Measurements from ENCODE around the gene CPTP. TPM values are rescaled to one million over a fixed set of nuclear protein-coding genes. Genes with fewer than 3 reads are reported as not detected.

CPTP gene
- total and polyA plus RNA-seq, 2 of the 13 experiments (the other 11 are each of a cell fraction or from before 2014, with no cell fraction given), result 5.5 to 9.3 TPM

- TF ChIP-seq ZBTB7A (CRISPR knock-in tag; IDR thresholded peaks at IDR 0.05) (no peak; the same call in 1 of the 2 replicates), ZSCAN9 (CRISPR knock-in tag; IDR thresholded peaks at IDR 0.05; ENCODE audit: borderline replicate concordance) (peak; percentile 19; the same call in 1 of the 2 replicates), CHCHD3 (CRISPR knock-in tag; IDR thresholded peaks at IDR 0.05) (no peak), NCOA2 (CRISPR knock-in tag; IDR thresholded peaks at IDR 0.05) (peak; percentile 47; the same call in 1 of the 2 replicates), ZFP91 (CRISPR knock-in tag; IDR thresholded peaks at IDR 0.05; ENCODE audit: borderline replicate concordance) (peak; percentile 60; the same call in 1 of the 2 replicates), AKNA (CRISPR knock-in tag; IDR thresholded peaks at IDR 0.05; ENCODE audit: borderline replicate concordance) (no peak), KDM4B (CRISPR knock-in tag; IDR thresholded peaks at IDR 0.05) (no peak), ARID3A (IDR thresholded peaks at IDR 0.05; ENCODE audit: low read depth, low read length) (no peak), CAMTA2 (CRISPR knock-in tag; IDR thresholded peaks at IDR 0.05; ENCODE audit: borderline replicate concordance) (0 out of 2 replicates have a peak, but pooled peaks have one; percentile 71), ZNF737 (CRISPR knock-in tag; IDR thresholded peaks at IDR 0.05; ENCODE audit: borderline replicate concordance) (no peak), ZNF407 (CRISPR knock-in tag; IDR thresholded peaks at IDR 0.05; ENCODE audit: not compliant biosample characterization) (peak; percentile 26)
Observed at GRCh38 chr1:1347663-1348419, 23.2 kb downstream of the CPTP start (continued).
